Suprapubic skin (tissue), 4 donors: ENCODE measurements around the gene EXTL1. TPM values are rescaled to one million over a fixed set of nuclear protein-coding genes. Genes with fewer than 3 reads are reported as not detected.

Experiments used
- DNase-seq, 2 donors: peaks; one replicate each; pipeline ENCODE4 v3.0.0-alpha.2; 2019; ENCODE audit warnings: low spot score in 2 of 2
- H3K27ac ChIP-seq: fragments of 200-600 bp; sonication (generic); one replicate; pipeline ENCODE4 v1.5.1; 2019
- H3K27me3 ChIP-seq: fragments of 200-600 bp; sonication (generic); one replicate; pipeline ENCODE4 v1.5.1; 2019
- H3K36me3 ChIP-seq: fragments of 200-600 bp; sonication (generic); one replicate; pipeline ENCODE4 v1.5.1; 2019
- H3K4me1 ChIP-seq: fragments of 200-600 bp; sonication (generic); one replicate; pipeline ENCODE4 v1.5.1; 2019
- H3K4me3 ChIP-seq: fragments of 200-600 bp; sonication (generic); one replicate; pipeline ENCODE4 v1.5.1; 2019; ENCODE audit warnings: mild to moderate bottlenecking
- H3K9me3 ChIP-seq: fragments of 200-600 bp; sonication (generic); one replicate; pipeline ENCODE4 v1.5.1; 2019
- CTCF ChIP-seq, 2 donors: fragments of 200-600 bp in 1 of 2; fragments of 450-650 bp in 1 of 2; sonication (generic) in 1 of 2; IDR thresholded peaks; one replicate each; pipeline ENCODE4 v1.5.1; 2016 to 2019; ENCODE audit warnings: antibody characterized with exemption in 2 of 2, mild to moderate bottlenecking in 1 of 2, moderate library complexity in 1 of 2
- EP300 ChIP-seq: sonication (generic); formaldehyde crosslinking; IDR thresholded peaks from one replicate; pipeline ENCODE4 v1.6.1; 2017; ENCODE audit warnings: antibody characterized with exemption
- POLR2A ChIP-seq, 2 donors: fragments of 450-650 bp; IDR thresholded peaks; one replicate each; pipeline ENCODE4 v1.6.1; 2017; ENCODE audit warnings: antibody characterized with exemption in 2 of 2, mild to moderate bottlenecking in 2 of 2, moderate library complexity in 2 of 2
- POLR2AphosphoS5 ChIP-seq, 3 donors: sonication (generic); formaldehyde crosslinking; IDR thresholded peaks; one replicate each; pipeline ENCODE4 v1.6.1; 2017; ENCODE audit warnings: antibody characterized with exemption in 3 of 3
- WGBS: methylation state at CpG from one replicate; pipeline ENCODE4 v1.1.5; 2018; 5-methylcytosine and 5-hydroxymethylcytosine counted together
- total RNA-seq, 4 donors: library from RNA; depleted of rRNA; stranded (reverse); fragments of >200 nt; gene quantifications; one replicate each; pipeline ENCODE4 v1.1.0, GENCODE V29; 2016

EXTL1 gene
- total RNA-seq, 4 donors from 2014 or later = 1.6 to 9.5 (median 4.2) TPM

GRCh38 chr1:26035959-26036755 is 14.6 kb downstream of the EXTL1 start:
- TF ChIP-seq POLR2AphosphoS5 (IDR thresholded peaks at IDR 0.05) (peak in 1 of 3 donors; percentile 31), CTCF (IDR thresholded peaks at IDR 0.05) (peak; percentile 99 to 100), EP300 (no peak), POLR2A (IDR thresholded peaks at IDR 0.05) (no peak)
- 5% methylated on average over 35 of the region's 39 CpGs for WGBS
- Histone ChIP-seq H3K27ac (peak overlapping the region; percentile 85), H3K9me3 (no peaks in the 10 kb centered on the region), H3K4me1 (peaks cover 17% of the 10 kb centered on the region), H3K27me3 (peaks cover 3% of the 10 kb centered on the region), H3K36me3 (no peaks in the 10 kb centered on the region), H3K4me3 (peak overlapping the region; percentile 88)
- peak; percentile 88 to 91 for DNase-seq

- Histone ChIP-seq H3K4me1 (peaks cover 17% of the 10 kb centered on the region), H3K4me3 (no peak overlapping the region), H3K9me3 (no peaks in the 10 kb centered on the region), H3K36me3 (no peaks in the 10 kb centered on the region), H3K27ac (no peak overlapping the region), H3K27me3 (peaks cover 3% of the 10 kb centered on the region)
- WGBS = 68% methylated on average over 11 of the region's 11 CpGs
- no peak for TF ChIP-seq POLR2A (IDR thresholded peaks at IDR 0.05)
- no peak for DNase-seq
These were observed 15.2 kb downstream of the EXTL1 start for GRCh38 chr1:26036756-26037281.

- H3K9me3 ChIP-seq = no peaks in the 10 kb centered on the region
- H3K27me3 ChIP-seq = peaks cover 12% of the 10 kb centered on the region
These were observed 16.3 kb downstream of the EXTL1 start for GRCh38 chr1:26037904-26038303.

GRCh38 chr1:26038477-26038876 is 16.9 kb downstream of the EXTL1 start:
- Histone ChIP-seq H3K27me3 (peaks cover 17% of the 10 kb centered on the region), H3K27ac (no peak overlapping the region), H3K4me1 (peaks cover 17% of the 10 kb centered on the region), H3K4me3 (no peak overlapping the region), H3K36me3 (no peaks in the 10 kb centered on the region), H3K9me3 (no peaks in the 10 kb centered on the region)
- TF ChIP-seq POLR2AphosphoS5 (IDR thresholded peaks at IDR 0.05) (no peak), EP300 (no peak), POLR2A (IDR thresholded peaks at IDR 0.05) (no peak), CTCF (IDR thresholded peaks at IDR 0.05) (no peak)
- 81% methylated on average over 6 of the region's 6 CpGs for WGBS
- DNase-seq = no peak

More at GRCh38 chr1:26037904-26038303, 16.3 kb downstream of the EXTL1 start:
- Histone ChIP-seq H3K36me3 (no peaks in the 10 kb centered on the region), H3K4me3 (no peak overlapping the region), H3K4me1 (peaks cover 17% of the 10 kb centered on the region), H3K27ac (no peak overlapping the region)
- no peak for TF ChIP-seq EP300
- TF ChIP-seq CTCF (IDR thresholded peaks at IDR 0.05) = no peak
- no peak for TF ChIP-seq POLR2AphosphoS5 (IDR thresholded peaks at IDR 0.05)
- TF ChIP-seq POLR2A (IDR thresholded peaks at IDR 0.05) = no peak
- WGBS = 59% methylated on average over 3 of the region's 6 CpGs
- DNase-seq = no peak

- Histone ChIP-seq H3K27ac (no peak overlapping the region), H3K4me1 (peaks cover 17% of the 10 kb centered on the region), H3K36me3 (no peaks in the 10 kb centered on the region), H3K4me3 (no peak overlapping the region), H3K9me3 (no peaks in the 10 kb centered on the region), H3K27me3 (peaks cover 21% of the 10 kb centered on the region)
- DNase-seq = no peak
- 83% methylated on average over 1 of the region's 6 CpGs for WGBS
- TF ChIP-seq CTCF (IDR thresholded peaks at IDR 0.05) = no peak
- no peak for TF ChIP-seq EP300
- TF ChIP-seq POLR2A (IDR thresholded peaks at IDR 0.05) = no peak
- TF ChIP-seq POLR2AphosphoS5 (IDR thresholded peaks at IDR 0.05) = no peak
These were observed 17.3 kb downstream of the EXTL1 start for GRCh38 chr1:26038904-26039303.
